Measurements from ENCODE around the gene CDH4. TPM values are rescaled to one million over a fixed set of nuclear protein-coding genes. Genes with fewer than 3 reads are reported as not detected.

Gene CDH4
- total and polyA plus RNA-seq, 2 donors (not counting 3 experiments of a cell fraction or from before 2014, with no cell fraction given), result 0.17 to 0.51 TPM

- H3K27ac ChIP-seq (ENCODE audit: insufficient read depth, low read depth, low read length), result no peak overlapping the region
- TF ChIP-seq CTCF (IDR thresholded peaks at IDR 0.05; ENCODE audit: extremely low read depth in 1 of 2, insufficient read depth in 1 of 2, low read depth in 1 of 2, low read length in 2 of 2) (no peak), FOS (IDR thresholded peaks at IDR 0.05; ENCODE audit: borderline replicate concordance, insufficient read depth, low read length) (no peak), JUN (IDR thresholded peaks at IDR 0.05; ENCODE audit: borderline replicate concordance, insufficient read depth, insufficient read length, low read depth) (no peak), MYC (IDR thresholded peaks at IDR 0.05; ENCODE audit: low read depth, low read length) (no peak), EZH2 (IDR thresholded peaks at IDR 0.05; ENCODE audit: borderline replicate concordance, low read depth, low read length, severe bottlenecking) (no peak), MAX (IDR thresholded peaks at IDR 0.05; ENCODE audit: insufficient read depth, insufficient read length) (no peak), POLR2AphosphoS5 (IDR thresholded peaks at IDR 0.05; ENCODE audit: insufficient read depth, low read depth, low read length) (no peak), POLR2A (IDR thresholded peaks at IDR 0.05; ENCODE audit: low read depth, low read length) (no peak), GATA2 (IDR thresholded peaks at IDR 0.05; ENCODE audit: insufficient read depth, insufficient read length, low read depth, low read length) (no peak)
- no peak overlapping the region for H2AFZ ChIP-seq (ENCODE audit: low read depth, low read length)
- H3K27me3 ChIP-seq (ENCODE audit: control insufficient read depth in 2 of 2, insufficient read depth in 2 of 2, low read length in 2 of 2), result no peaks in the 10 kb centered on the region
- FAIRE-seq (no peak), DNase-seq (ENCODE audit: low read depth, low spot score) (no peak)
- H3K4me2 ChIP-seq (ENCODE audit: insufficient read depth, low read length), result no peak overlapping the region
- ChIA-PET POLR2A (no interaction called here), CTCF (no interaction called here)
- no peaks in the 10 kb centered on the region for H3K79me2 ChIP-seq (ENCODE audit: control insufficient read depth, insufficient read depth, low read length)
- no peaks in the 10 kb centered on the region for H3K9me3 ChIP-seq (replicated peaks; ENCODE audit: control insufficient read depth, insufficient read depth, low read length)
- no peaks in the 10 kb centered on the region for H3K36me3 ChIP-seq (ENCODE audit: control insufficient read depth in 2 of 2, extremely low read depth in 1 of 2, insufficient read depth in 2 of 2, low read length in 2 of 2)
- H3K9ac ChIP-seq (replicated peaks; ENCODE audit: extremely low read depth, insufficient read depth, low read length), result no peak overlapping the region
- BruUV-seq (replicated peaks), result no TSS peak
- dilution Hi-C loops (cut with MboI; ENCODE audit: extremely low pct_ligation_motif_present, low sequenced_read_pairs) (no loop called here), intact Hi-C loops (cut with micrococcal nuclease) (no loop called here)
- no peaks in the 10 kb centered on the region for H3K4me1 ChIP-seq (ENCODE audit: control insufficient read depth, extremely low read depth, insufficient read depth, low read length)
- H3K4me3 ChIP-seq (replicated peaks in 1 of 3; ENCODE audit: insufficient read depth in 1 of 3, low read depth in 1 of 3, low read length in 3 of 3), result no peak overlapping the region
- H4K20me1 ChIP-seq (replicated peaks; ENCODE audit: control insufficient read depth, extremely low read depth, insufficient read depth, low read length), result no peaks in the 10 kb centered on the region
- H3K9me1 ChIP-seq (replicated peaks; ENCODE audit: control insufficient read depth, extremely low read depth, insufficient read depth, low read length), result no peaks in the 10 kb centered on the region
These were observed 511.8 kb downstream of the CDH4 start for GRCh38 chr20:61763740-61764400.

All from endothelial cell of umbilical vein (primary cell).